WERI-Rb-1 (cell line): ENCODE data around the gene LDB3.

Experiments used
- DNase-seq: peaks from one replicate; pipeline ENCODE4 v3.0.0-alpha.2; 2020
- H3K27ac ChIP-seq: fragments of 250-450 bp; sonication (Bioruptor Pico); 2 replicates; pipeline ENCODE4 v1.5.1; 2020; ENCODE audit warnings: mild to moderate bottlenecking, moderate library complexity
- H3K27me3 ChIP-seq: fragments of 250-450 bp; sonication (Bioruptor Pico); 2 replicates; pipeline ENCODE4 v1.5.1; 2021; ENCODE audit warnings: mild to moderate bottlenecking, low read depth, moderate library complexity; ENCODE audit not compliant: insufficient read depth, severe bottlenecking
- H3K36me3 ChIP-seq: fragments of 250-450 bp; sonication (Bioruptor Pico); 2 replicates; pipeline ENCODE4 v1.5.1; 2020; ENCODE audit warnings: mild to moderate bottlenecking, moderate library complexity
- H3K4me3 ChIP-seq: 2 replicates; pipeline ENCODE4 v1.5.1; 2011; ENCODE audit warnings: low read depth, mild to moderate bottlenecking, control low read depth, low read length
- H3K9me3 ChIP-seq: fragments of 250-450 bp; sonication (Bioruptor Pico); 2 replicates; pipeline ENCODE4 v1.5.1; 2021; ENCODE audit warnings: mild to moderate bottlenecking, moderate library complexity; ENCODE audit not compliant: severe bottlenecking
- CTCF ChIP-seq: IDR thresholded peaks from 2 replicates; pipeline ENCODE4 v1.5.1; 2011; ENCODE audit warnings: low read depth, mild to moderate bottlenecking, control low read depth, inconsistent platforms, low read length

The LDB3 gene

GRCh38 chr10:86775056-86775869 is 107.0 kb downstream of the LDB3 start:
- Histone ChIP-seq H3K9me3 (no peaks in the 10 kb centered on the region), H3K4me3 (no peak overlapping the region), H3K36me3 (no peaks in the 10 kb centered on the region), H3K27me3 (no peaks in the 10 kb centered on the region), H3K27ac (peak overlapping the region; percentile 27; the same call in 1 of the 2 replicates)
- TF ChIP-seq CTCF: no peak
- DNase-seq: no peak

- TF ChIP-seq CTCF: no peak
- Histone ChIP-seq H3K4me3 (no peak overlapping the region), H3K9me3 (no peaks in the 10 kb centered on the region), H3K27me3 (no peaks in the 10 kb centered on the region), H3K36me3 (no peaks in the 10 kb centered on the region), H3K27ac (no peak overlapping the region)
- DNase-seq: no peak
Measured at GRCh38 chr10:86775870-86776180, 107.5 kb downstream of the LDB3 start.

- Histone ChIP-seq H3K36me3 (no peaks in the 10 kb centered on the region), H3K27ac (no peak overlapping the region), H3K9me3 (no peaks in the 10 kb centered on the region), H3K4me3 (no peak overlapping the region), H3K27me3 (no peaks in the 10 kb centered on the region)
- no peak for TF ChIP-seq CTCF
- no peak for DNase-seq
Measured at GRCh38 chr10:86779220-86780017, 111.1 kb downstream of the LDB3 start.

- H3K27ac ChIP-seq: no peak overlapping the region
- no peaks in the 10 kb centered on the region for H3K27me3 ChIP-seq
- DNase-seq: no peak
- TF ChIP-seq CTCF: no peak
- H3K4me3 ChIP-seq: no peak overlapping the region
- H3K9me3 ChIP-seq: no peaks in the 10 kb centered on the region
- no peaks in the 10 kb centered on the region for H3K36me3 ChIP-seq
Measured at GRCh38 chr10:86782701-86783418, 114.5 kb downstream of the LDB3 start.

GRCh38 chr10:86785037-86785436 is 116.7 kb downstream of the LDB3 start:
- Histone ChIP-seq H3K36me3 (no peaks in the 10 kb centered on the region), H3K27me3 (no peaks in the 10 kb centered on the region), H3K27ac (no peak overlapping the region)

More at GRCh38 chr10:86785037-86785436, 116.7 kb downstream of the LDB3 start:
- Histone ChIP-seq H3K9me3 (no peaks in the 10 kb centered on the region), H3K4me3 (no peak overlapping the region)
- no peak for TF ChIP-seq CTCF
- DNase-seq: no peak
